Stimulated activated CD4-positive, alpha-beta T cell treated with anti-CD3 and anti-CD28 coated beads, Interleukin-4, amount 100 ng/mL, for 24 hours (primary cell): Measurements from ENCODE around the gene HS6ST2.

ENCODE experiments used
- DNase-seq: peaks from one replicate; pipeline ENCODE4 v3.0.0-alpha.2; 2020

Gene HS6ST2

DNA sequence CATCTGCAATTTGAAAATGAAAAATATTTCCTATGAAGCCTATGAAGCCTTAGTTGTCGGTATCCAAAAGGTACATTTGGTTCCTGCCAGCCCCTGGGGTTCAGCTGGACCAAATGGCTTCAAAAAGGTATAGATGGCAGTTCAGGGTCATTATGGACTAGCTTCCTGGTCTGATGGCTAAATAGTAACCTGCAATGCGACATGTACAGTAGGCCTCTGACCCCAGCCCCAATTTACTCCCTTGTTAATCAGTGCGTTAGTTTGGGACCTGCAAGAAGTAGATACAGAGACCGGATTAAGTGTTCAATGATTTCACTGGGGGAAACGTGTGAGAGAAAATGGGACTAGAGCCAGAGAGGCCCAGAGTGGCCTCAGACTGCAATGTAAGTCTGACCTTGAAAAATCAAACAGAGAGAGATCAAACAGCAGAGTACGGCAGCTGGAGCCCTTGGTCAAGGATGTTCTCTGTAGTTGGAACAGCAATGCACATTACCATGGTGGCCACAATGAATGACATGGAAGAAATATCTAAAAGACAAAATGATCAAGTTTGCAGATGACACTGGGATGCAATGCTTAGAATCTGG lies 354.6 kb downstream of the HS6ST2 start:
- no peak for DNase-seq

DNA sequence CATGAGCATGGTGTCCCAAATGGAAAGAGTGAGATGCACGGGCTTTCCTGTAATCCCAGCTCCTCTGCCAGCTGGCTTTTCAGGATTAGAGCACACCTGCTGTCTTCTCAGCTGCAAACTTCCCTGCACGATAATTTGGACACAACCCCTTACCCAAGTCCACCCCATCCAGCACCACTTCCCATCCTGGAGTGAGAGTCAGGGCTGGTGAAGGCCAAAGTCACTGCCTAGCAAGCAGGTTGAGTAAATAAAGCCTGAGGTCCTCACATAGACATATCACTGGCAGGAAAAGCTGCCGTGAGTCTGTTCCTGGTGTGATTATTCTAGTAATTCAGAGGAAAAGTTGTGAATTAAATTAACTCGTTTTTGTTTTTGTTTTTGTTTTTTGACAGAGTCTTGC lies 355.7 kb downstream of the HS6ST2 start:
- DNase-seq, result no peak

DNA sequence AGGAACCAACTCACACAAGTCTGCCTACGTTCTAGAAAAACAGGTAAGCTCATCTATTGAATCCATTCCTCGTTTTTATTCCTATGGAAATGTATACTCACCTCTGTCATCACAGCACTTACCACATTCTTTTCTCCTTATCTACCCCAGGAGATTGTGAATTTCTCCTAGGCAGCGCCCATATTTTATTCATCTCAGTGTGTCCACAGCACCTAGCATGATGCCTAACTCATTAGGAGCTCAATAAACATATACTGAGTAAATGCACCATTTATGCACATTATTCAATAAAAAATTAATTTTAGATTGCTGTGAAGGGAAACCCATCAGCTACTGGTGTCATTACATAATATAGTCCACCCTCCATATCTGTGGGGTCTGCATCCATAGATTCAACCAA lies 363.4 kb downstream of the HS6ST2 start:
- no peak for DNase-seq

- no peak for DNase-seq
Measured at GRCh38 chrX:132594129-132594528, 364.3 kb downstream of the HS6ST2 start.

- no peak for DNase-seq
Measured at GRCh38 chrX:132592880-132593279, 365.5 kb downstream of the HS6ST2 start.

DNA sequence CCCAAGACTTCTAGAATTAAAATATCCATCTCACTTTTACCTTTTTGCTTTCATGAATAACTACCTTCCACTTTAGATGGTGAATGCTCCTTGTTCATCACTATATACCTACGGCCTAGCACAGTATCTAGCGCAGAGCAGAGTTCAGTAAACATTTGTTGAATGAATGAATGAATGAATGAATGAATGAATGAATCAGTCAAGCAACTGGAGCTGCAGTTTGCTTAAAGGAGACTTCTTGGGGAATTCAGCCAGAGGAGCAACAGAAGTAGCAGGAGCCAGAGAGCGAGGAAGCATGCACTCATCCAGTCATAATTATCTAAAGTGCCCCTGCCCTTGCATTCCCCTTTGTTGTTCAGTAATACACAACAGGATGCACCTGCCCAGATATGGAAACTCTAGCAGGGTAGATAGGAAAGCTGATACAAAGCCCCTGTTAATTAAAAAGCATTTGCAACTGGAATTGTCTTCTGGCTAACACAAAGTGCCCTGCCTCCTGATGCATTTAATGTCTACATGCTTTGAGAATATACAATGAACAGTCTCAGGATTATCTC lies 366.6 kb downstream of the HS6ST2 start:
- no peak for DNase-seq

DNA sequence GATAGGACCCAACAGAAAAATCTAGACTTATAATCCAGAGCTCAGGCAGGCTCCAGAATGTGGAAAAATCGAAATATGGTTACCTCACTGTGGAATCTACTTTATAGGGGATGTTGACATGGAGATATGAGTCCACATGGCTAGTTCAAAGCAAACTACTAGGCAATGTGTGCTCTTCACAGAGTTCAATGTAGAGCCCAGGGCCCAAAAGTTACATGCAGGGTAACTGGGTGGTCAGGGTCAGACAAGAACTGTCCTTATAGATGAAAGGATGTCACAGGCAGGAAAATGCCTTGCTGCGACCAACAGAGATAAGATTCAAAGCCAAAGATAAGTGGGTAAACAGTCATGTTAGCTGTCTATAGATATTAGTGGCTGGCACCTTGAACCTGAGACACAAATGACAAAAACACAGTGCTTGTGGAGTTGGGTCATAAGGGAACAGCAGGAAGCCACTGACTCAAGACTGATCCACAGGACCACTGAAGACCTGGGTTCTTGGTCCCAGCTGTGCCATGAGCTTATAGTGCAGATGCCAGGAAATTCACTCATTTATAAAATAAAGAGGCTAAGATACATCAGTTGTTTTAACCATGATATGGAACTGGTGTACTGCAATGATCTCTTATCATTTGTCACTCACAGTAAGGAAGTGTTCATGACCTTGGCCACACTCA lies 367.9 kb downstream of the HS6ST2 start:
- DNase-seq, result no peak

GRCh38 chrX:132584936-132585335 lies 373.5 kb downstream of the HS6ST2 start:
- DNase-seq, result no peak

- DNase-seq, result no peak
Measured at GRCh38 chrX:132576939-132577338, 381.5 kb downstream of the HS6ST2 start.
